ENCODE data around the gene VAMP5. TPM values are rescaled to one million over a fixed set of nuclear protein-coding genes. Genes with fewer than 3 reads are reported as not detected.
A peak's percentile ranks its signal among the peaks of the same experiment; 100 is the strongest.

The VAMP5 gene
- total and polyA plus RNA-seq, 2 experiments from 2014 or later = 2.7 to 36.1 TPM

DNA sequence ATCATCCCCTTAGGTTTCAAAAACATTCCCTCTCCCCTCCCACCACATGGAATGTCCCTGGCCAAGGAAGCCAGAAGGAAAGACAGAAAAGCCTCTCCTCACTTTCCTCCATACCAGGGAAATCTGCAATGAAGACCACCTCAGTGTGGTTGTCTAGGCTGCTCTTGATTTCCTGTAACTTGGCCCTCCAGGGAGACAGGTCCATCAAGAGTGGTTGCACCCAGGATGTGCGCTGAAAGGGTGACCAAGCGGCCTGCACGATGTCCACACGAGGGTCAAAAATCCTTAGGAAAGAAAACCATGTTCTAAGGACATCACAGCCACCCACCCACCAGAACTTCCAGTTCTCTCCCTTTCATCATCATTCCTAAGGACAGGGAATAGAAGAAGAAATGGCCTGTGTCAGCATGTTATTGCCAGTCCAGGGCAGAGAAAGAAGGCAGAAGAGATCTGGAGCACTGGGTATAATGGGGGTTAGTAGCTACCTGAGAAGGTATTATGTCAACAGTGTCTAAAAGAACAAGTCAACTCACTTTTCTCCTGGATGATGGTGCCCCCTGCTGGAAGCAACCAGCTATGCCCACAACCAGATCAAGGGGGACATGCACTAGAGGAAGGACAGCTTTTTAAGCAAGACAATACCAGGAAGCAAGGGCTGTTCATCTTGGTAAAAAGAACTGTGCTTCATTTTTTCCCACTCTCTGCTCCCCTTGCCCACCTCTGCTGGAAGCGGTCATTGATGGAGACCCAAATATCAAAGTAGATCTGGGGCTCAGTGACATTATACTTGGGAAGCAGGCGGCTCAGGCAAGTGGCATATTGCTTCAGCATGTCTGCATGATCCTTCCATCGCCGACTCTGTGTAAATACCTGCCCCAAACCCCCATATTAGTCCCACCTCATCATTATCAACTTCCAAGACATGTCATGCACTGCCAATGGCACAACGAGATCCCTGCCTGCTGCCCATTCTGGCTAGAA is 32.2 kb upstream of the VAMP5 start:
- Histone ChIP-seq H3K79me2 (peaks cover 8% of the 10 kb centered on the region), H3K27ac (no peak overlapping the region), H3K27me3 (no peaks in the 10 kb centered on the region), H2AFZ (no peak overlapping the region), H3K9me3 (ENCODE audit: low read depth) (no peaks in the 10 kb centered on the region), H4K20me1 (ENCODE audit: insufficient read depth, poor library complexity, severe bottlenecking) (no peaks in the 10 kb centered on the region), H3K9me2 (replicated peaks; ENCODE audit: insufficient read depth) (no peaks in the 10 kb centered on the region), H3K36me3 (replicated peaks; ENCODE audit: insufficient read depth, low read depth) (no peaks in the 10 kb centered on the region), H3K4me1 (ENCODE audit: insufficient read depth) (no peaks in the 10 kb centered on the region), H3K4me3 (no peak overlapping the region), H3K4me2 (no peak overlapping the region)
- WGBS (ENCODE audit: low lambda C conversion rate, missing lambda C conversion rate) = 82% methylated on average over 9 of the region's 9 CpGs
- DNase-seq (ENCODE audit: low spot score) = peak; percentile 85
- TF ChIP-seq EZH2 (IDR thresholded peaks at IDR 0.05; ENCODE audit: borderline replicate concordance) = no peak
- TF ChIP-seq, protein P1, sequence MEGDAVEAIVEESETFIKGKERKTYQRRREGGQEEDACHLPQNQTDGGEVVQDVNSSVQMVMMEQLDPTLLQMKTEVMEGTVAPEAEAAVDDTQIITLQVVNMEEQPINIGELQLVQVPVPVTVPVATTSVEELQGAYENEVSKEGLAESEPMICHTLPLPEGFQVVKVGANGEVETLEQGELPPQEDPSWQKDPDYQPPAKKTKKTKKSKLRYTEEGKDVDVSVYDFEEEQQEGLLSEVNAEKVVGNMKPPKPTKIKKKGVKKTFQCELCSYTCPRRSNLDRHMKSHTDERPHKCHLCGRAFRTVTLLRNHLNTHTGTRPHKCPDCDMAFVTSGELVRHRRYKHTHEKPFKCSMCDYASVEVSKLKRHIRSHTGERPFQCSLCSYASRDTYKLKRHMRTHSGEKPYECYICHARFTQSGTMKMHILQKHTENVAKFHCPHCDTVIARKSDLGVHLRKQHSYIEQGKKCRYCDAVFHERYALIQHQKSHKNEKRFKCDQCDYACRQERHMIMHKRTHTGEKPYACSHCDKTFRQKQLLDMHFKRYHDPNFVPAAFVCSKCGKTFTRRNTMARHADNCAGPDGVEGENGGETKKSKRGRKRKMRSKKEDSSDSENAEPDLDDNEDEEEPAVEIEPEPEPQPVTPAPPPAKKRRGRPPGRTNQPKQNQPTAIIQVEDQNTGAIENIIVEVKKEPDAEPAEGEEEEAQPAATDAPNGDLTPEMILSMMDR (IDR thresholded peaks at IDR 0.05; ENCODE audit: poor library complexity) = peak; percentile 94

- Histone ChIP-seq H3K36me3 (replicated peaks; ENCODE audit: insufficient read depth, low read depth) (no peaks in the 10 kb centered on the region), H3K27ac (no peak overlapping the region), H3K79me2 (peaks cover 20% of the 10 kb centered on the region), H2AFZ (no peak overlapping the region), H3K9me2 (replicated peaks; ENCODE audit: insufficient read depth) (no peaks in the 10 kb centered on the region), H3K4me1 (ENCODE audit: insufficient read depth) (peaks cover under 1% of the 10 kb centered on the region), H3K9me3 (ENCODE audit: low read depth) (no peaks in the 10 kb centered on the region), H3K4me2 (no peak overlapping the region), H4K20me1 (ENCODE audit: insufficient read depth, poor library complexity, severe bottlenecking) (no peaks in the 10 kb centered on the region), H3K4me3 (no peak overlapping the region), H3K27me3 (no peaks in the 10 kb centered on the region)
- no peak for DNase-seq (ENCODE audit: low spot score)
- WGBS (ENCODE audit: low lambda C conversion rate, missing lambda C conversion rate) = 93% methylated on average over 6 of the region's 6 CpGs
- no peak for TF ChIP-seq EZH2phosphoT487 (IDR thresholded peaks at IDR 0.05; ENCODE audit: low read depth, severe bottlenecking, unreplicated experiment)
- TF ChIP-seq EZH2 (IDR thresholded peaks at IDR 0.05; ENCODE audit: borderline replicate concordance) = no peak
- TF ChIP-seq, protein P1 (IDR thresholded peaks at IDR 0.05; ENCODE audit: poor library complexity) = no peak
These were observed 31.0 kb upstream of the VAMP5 start for GRCh38 chr2:85553184-85553583.

- Histone ChIP-seq H3K36me3 (replicated peaks; ENCODE audit: insufficient read depth, low read depth) (no peaks in the 10 kb centered on the region), H3K4me3 (no peak overlapping the region), H4K20me1 (ENCODE audit: insufficient read depth, poor library complexity, severe bottlenecking) (no peaks in the 10 kb centered on the region), H3K27me3 (no peaks in the 10 kb centered on the region), H3K79me2 (peaks cover 39% of the 10 kb centered on the region), H3K9me2 (replicated peaks; ENCODE audit: insufficient read depth) (no peaks in the 10 kb centered on the region), H3K4me1 (ENCODE audit: insufficient read depth) (peaks cover 9% of the 10 kb centered on the region), H3K27ac (no peak overlapping the region), H3K9me3 (ENCODE audit: low read depth) (no peaks in the 10 kb centered on the region), H2AFZ (no peak overlapping the region), H3K4me2 (no peak overlapping the region)
- TF ChIP-seq, protein P1 (IDR thresholded peaks at IDR 0.05; ENCODE audit: poor library complexity) = no peak
- TF ChIP-seq EZH2phosphoT487 (IDR thresholded peaks at IDR 0.05; ENCODE audit: low read depth, severe bottlenecking, unreplicated experiment) = no peak
- no peak for TF ChIP-seq EZH2 (IDR thresholded peaks at IDR 0.05; ENCODE audit: borderline replicate concordance)
- DNase-seq (ENCODE audit: low spot score) = no peak
- WGBS (ENCODE audit: low lambda C conversion rate, missing lambda C conversion rate) = 95% methylated on average over 3 of the region's 3 CpGs
These were observed 29.1 kb upstream of the VAMP5 start for GRCh38 chr2:85554980-85555612.

Measured in hepatocyte (in vitro differentiated cells).